Measurements from ENCODE around the gene TPP1. TPM values are rescaled to one million over a fixed set of nuclear protein-coding genes. Genes with fewer than 3 reads are reported as not detected.

TPP1 gene
- total RNA-seq, result 40.0 and 51.0 TPM in 2 replicates

DNA sequence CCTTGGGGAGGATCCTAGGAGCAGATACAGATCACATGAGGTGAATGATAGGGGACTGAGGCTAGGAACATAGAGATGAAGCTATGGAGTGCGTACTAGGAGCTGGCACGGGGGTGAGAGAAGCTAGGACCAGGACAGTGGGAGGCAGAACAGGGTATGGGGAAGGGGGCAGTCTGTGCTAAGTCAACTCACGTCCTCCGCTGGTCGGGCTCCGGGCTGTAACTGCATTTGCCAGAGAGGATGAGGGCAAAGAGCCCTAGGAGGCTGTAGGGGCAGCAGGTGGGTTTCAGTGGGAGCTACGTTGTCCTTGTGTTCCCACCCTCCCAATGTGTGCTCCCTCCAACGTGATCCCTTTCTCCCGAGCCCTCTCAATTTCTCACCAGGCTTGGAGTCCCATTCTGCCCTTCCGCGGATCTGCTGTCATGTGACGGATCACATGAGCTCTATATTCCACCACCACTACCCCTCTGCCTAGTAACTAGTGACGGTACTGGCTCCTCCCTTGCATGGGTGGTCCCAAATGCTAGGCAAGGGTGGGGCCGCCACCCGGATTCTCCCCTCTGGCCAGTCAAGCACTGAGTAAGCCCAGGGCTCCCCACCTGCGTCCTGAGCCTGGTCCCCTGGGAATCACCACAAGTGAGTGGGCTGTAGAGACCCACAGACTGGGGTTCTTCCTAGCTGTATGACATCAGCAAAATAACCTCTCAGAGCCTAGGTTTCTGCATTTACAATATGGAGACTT lies at the start of gene TPP1:
TSS of gene TPP1 (minus strand) at position 419 of the 742 bp plus-strand sequence. CDS start at position 397, 22 bp downstream.

DNA sequence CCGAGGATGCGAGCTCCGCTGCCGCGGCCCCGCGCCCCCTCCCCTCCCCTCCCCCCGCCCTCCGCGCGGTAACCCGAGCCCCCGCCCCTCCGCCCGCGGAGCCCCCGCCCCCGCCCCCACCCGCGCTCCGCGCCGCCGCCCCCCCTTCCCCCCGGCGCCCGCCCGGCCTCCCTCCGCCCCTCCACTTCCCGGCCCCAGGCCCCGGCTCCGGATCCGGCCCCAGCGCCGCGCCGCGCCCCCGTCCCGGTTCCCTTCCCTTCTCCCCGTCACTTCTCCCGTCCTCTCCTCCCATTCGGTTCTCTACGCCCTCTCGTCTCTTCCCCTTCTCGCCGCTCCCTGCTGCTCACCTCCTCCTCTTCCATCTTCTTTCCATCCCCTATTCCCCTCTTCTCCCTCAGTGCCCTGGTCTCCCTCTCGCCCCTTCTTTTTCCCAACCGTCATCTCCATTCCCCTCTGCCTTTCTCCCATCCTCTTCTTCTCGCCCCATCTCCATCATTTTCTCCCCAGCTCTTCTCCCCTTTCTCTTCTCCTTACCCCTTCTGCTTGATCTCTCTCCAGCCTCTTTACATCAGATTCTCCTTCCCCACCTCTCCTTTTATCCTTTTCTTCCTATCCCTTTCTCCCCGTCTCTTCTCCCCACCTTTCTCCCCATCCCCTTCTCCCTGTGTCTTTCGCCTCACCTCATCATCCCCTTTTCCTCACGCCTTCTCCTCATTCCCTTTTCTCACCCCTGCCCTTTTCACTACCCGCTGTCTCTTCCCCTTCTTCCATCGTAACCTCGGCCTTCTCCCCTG lies 36.8 kb upstream of the TPP1 start, which contains the start of gene DCHS1:
TSS of gene DCHS1 (minus strand) at position 20 of the 794 bp plus-strand sequence. CDS start 14,196 bp downstream, outside the sequence.

DNA sequence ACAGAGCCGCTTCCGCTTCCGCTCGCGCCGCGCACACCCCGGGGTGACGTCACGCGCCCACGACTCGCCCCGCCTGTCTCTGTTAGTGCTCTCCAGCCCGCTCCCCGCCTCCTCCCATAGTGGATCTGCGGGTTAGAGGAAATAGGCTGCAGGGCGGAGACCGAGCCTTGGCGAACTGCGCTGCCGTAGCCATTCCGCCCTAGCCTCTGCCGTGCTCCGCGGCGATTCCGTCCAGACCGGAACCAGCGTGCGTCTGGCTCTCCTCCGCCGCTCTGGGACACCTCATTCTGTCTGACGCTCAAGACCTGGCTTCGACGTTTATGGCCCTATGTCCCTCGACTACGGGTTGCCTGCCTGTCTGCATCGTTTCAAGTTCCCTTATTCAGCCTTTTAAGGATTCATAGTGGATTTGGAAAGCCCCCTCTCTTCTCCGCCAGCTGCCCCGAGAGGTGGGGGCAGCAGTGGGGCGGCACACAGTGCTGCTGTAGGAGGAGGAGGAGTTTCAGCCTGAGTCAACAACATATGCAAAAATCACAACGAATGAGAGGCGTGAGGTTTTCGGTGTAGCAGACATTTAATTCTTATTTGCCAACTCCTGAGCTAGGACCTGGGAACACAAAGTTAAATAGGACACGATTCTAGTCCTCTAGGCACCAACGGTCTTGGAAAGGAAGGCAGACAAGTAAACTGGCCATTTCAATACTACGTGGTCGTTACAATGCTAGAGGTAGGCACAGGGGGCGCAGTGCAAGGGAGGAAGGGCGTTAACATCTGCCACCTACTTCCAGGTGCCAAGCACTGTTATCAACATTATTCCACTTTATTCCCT lies 6.8 kb downstream of the TPP1 start, which contains the start of gene TAF10:
TSS of gene TAF10 (minus strand) at position 4 of the 829 bp plus-strand sequence. CDS start 27 bp downstream, outside the sequence.

DNA sequence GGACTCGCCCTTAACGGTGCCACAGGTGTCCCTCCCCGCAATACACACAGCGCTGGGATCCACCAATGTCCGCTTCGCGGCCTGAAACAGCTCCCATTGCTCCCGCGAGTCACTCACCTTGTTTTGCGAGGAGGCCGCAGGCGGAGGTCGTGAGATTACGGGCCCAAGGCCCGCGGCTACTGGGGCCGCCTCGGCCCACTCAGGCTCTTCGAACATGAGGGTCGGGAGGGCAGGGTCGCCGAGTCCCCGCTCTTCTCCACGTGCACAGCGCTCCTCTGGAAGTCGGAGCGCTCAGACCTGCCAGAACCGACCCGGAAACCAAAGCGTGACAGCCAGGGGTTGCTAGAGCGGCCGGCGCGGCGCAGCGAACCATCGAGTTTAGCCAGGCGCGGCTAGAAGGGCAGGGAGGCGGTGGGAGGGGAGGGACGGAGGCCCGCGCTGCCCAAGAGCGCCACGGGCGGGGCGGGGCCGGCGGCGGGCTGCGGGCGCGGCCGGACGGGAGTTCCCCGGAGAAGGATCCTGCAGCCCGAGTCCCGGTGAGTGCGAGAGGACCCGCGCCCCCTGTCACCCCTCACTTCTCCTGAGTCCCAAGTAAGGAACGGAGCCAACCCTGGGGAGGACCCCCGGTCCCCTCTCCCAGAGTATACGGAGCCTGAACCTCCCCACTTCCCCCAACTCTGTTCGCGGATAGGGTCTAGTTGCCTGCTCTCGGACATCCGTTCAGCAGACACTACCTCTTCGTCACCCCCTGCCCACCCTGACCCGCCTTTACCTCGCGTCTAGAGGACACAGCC lies 15.7 kb downstream of the TPP1 start, which contains the start of the genes ILK and RRP8:
TSS of gene ILK (plus strand) at position 488 of the 794 bp plus-strand sequence. CDS start 498 bp downstream, outside the sequence.
TSS of gene RRP8 (minus strand) at position 330 of the 794 bp plus-strand sequence. CDS start at position 216, 114 bp downstream.

Other genes starting within 250 kb of the TPP1 start
- gene SMPD1, start 228.9 kb downstream of the TPP1 start, total RNA-seq, result 39.7 and 60.2 TPM in 2 replicates
- 42.0 and 44.8 TPM in 2 replicates for gene APBB1, start 200.3 kb downstream of the TPP1 start, total RNA-seq
- 0.87 and 2.4 TPM in 2 replicates for gene HPX, start 178.4 kb downstream of the TPP1 start, total RNA-seq
- gene TRIM3, start 145.5 kb downstream of the TPP1 start, total RNA-seq, result 13.6 and 23.2 TPM in 2 replicates
- gene ARFIP2, start 138.1 kb downstream of the TPP1 start, total RNA-seq, result 69.5 and 102 TPM in 2 replicates
- 26.3 and 30.3 TPM in 2 replicates for gene TIMM10B, start 137.9 kb downstream of the TPP1 start, total RNA-seq
- 5.4 and 6.7 TPM in 2 replicates for gene DNHD1, start 122.1 kb downstream of the TPP1 start, total RNA-seq
- gene RRP8, start 15.8 kb downstream of the TPP1 start, total RNA-seq, result 7.5 and 10.4 TPM in 2 replicates
- gene ILK, start 15.6 kb downstream of the TPP1 start, total RNA-seq, result 124 and 169 TPM in 2 replicates
- 23.6 and 35.0 TPM in 2 replicates for gene TAF10, start 7.2 kb downstream of the TPP1 start, total RNA-seq
- 0.33 and 8.2 TPM in 2 replicates for gene DCHS1, start 36.4 kb upstream of the TPP1 start, total RNA-seq
- 36.5 and 37.7 TPM in 2 replicates for gene MRPL17, start 63.9 kb upstream of the TPP1 start, total RNA-seq
- 0.11 and 0.39 TPM in 2 replicates for gene OR2AG2, start 152.6 kb upstream of the TPP1 start, total RNA-seq
- not detected in 2 replicates for gene OR2AG1, start 163.6 kb upstream of the TPP1 start, total RNA-seq
- gene OR6A2, start 180.3 kb upstream of the TPP1 start, total RNA-seq, result 0.11 and 0.39 TPM in 2 replicates
- not detected in 2 replicates for gene OR10A5, start 226.3 kb upstream of the TPP1 start, total RNA-seq
- gene OR10A2, start 243.6 kb upstream of the TPP1 start, total RNA-seq, result not detected in 2 replicates

Data from placental epithelial cell (primary cell).